Measurements from ENCODE around the gene ATG2A. TPM values are rescaled to one million over a fixed set of nuclear protein-coding genes. Genes with fewer than 3 reads are reported as not detected.
A peak's percentile ranks its signal among the peaks of the same experiment; 100 is the strongest.

Gene ATG2A
- total and polyA plus RNA-seq, 2 of the 8 experiments (the other 6 are each of a cell fraction or from before 2014, with no cell fraction given) = 12.1 to 22.1 TPM

DNA sequence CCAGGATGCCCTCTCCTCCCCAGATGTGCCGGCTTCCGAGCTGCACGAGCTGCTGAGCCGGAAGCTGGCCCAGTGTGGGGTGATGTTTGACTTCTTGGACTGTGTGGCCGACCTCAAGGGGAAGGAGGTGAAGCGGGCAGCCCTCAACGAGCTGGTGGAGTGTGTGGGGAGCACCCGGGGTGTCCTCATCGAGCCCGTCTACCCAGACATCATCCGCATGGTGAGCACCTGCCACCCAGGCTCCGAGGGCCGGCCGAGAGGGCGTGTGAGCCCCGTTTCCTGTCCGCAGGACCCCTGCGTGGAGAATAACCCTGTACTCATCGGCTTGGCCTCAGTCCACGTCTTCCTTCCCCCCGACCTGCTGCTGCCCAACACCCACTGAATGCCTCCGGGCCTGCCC lies 9.7 kb upstream of the ATG2A start:
- Histone ChIP-seq H3K4me2 (ENCODE audit: insufficient read depth in 1 of 2, low read depth in 2 of 2, low read length in 2 of 2) (no peak overlapping the region), H3K9me3 (ENCODE audit: insufficient read depth in 2 of 2, low read depth in 1 of 2, low read length in 1 of 2) (no peaks in the 10 kb centered on the region), H2BK120ac (replicated peaks; ENCODE audit: low read depth, low read length) (no peak overlapping the region), H2BK12ac (ENCODE audit: low read depth, low read length) (no peak overlapping the region), H2AK5ac (ENCODE audit: low read depth, low read length) (no peak overlapping the region), H3K27me3 (replicated peaks in 1 of 4; ENCODE audit: control insufficient read depth in 3 of 4, extremely low read depth in 1 of 4, insufficient read depth in 3 of 4, low read length in 3 of 4) (peaks cover 0 to 6% (median 4%) of the 10 kb centered on the region in 4 experiments; a peak in 4 of 7 replicates), H3K9ac (replicated peaks in 1 of 4; ENCODE audit: extremely low read depth in 1 of 4, low read depth in 3 of 4, low read length in 3 of 4) (no peak overlapping the region), H2BK15ac (ENCODE audit: low read length) (no peak overlapping the region), H3K79me2 (ENCODE audit: control insufficient read depth in 1 of 2, insufficient read depth in 2 of 2, low read length in 2 of 2) (no peaks in the 10 kb centered on the region), H3K36me3 (ENCODE audit: control insufficient read depth in 2 of 4, insufficient read depth in 4 of 4, low read length in 3 of 4) (no peaks in the 10 kb centered on the region; a peak in 1 of 8 replicates), H4K20me1 (replicated peaks in 1 of 2; ENCODE audit: control insufficient read depth in 1 of 2, insufficient read depth in 2 of 2, low read length in 2 of 2) (no peaks in the 10 kb centered on the region), H2AFZ (ENCODE audit: low read length) (no peak overlapping the region), H3K23me2 (ENCODE audit: low read depth, low read length) (peaks cover 8% of the 10 kb centered on the region; the same call in 1 of the 2 replicates), H2BK5ac (ENCODE audit: low read depth, low read length) (no peak overlapping the region), H3K4ac (replicated peaks; ENCODE audit: insufficient read length, low read depth, low read length) (no peak overlapping the region), H3K4me3 (ENCODE audit: extremely low read depth in 1 of 4, insufficient read depth in 2 of 4, low read depth in 3 of 4, low read length in 4 of 4) (no peak overlapping the region), H3K27ac (ENCODE audit: low read depth, low read length) (no peak overlapping the region), H4K5ac (ENCODE audit: insufficient read length, low read depth, low read length) (no peak overlapping the region), H4K91ac (replicated peaks; ENCODE audit: insufficient read length, low read length) (no peak overlapping the region), H3K14ac (ENCODE audit: insufficient read length) (no peak overlapping the region), H3K4me1 (replicated peaks in 1 of 4; ENCODE audit: control insufficient read depth in 3 of 4, insufficient read depth in 4 of 4, low read length in 3 of 4) (peaks cover 0 to 7% (median 4%) of the 10 kb centered on the region in 4 experiments; a peak in 5 of 7 replicates), H3K23ac (ENCODE audit: insufficient read length) (no peak overlapping the region), H4K8ac (ENCODE audit: extremely low read depth, insufficient read depth, low read length) (peak overlapping the region; percentile 44; the same call in 1 of the 2 replicates), H3K79me1 (ENCODE audit: low read depth, low read length) (no peaks in the 10 kb centered on the region), H3K56ac (replicated peaks; ENCODE audit: insufficient read length, low read depth, low read length) (no peak overlapping the region), H2BK20ac (ENCODE audit: low read length) (no peak overlapping the region), H3K18ac (ENCODE audit: extremely low read depth, low read length) (no peak overlapping the region)
- no peak for DNase-seq (ENCODE audit: low read depth in 1 of 2, low spot score in 2 of 2)
- ChIA-PET POLR2A (ENCODE audit: partially characterized antibody) (interaction anchor here (1.4 to 1.5 kb wide), 2 partner anchors 9 to 169 kb away, joined by 3 to 5 read pairs; partner anchors contain the start of genes GPHA2 and VPS51), CTCF (ENCODE audit: partially characterized antibody) (interaction anchor here (0.6 to 3.8 kb wide), 6 partner anchors 8 to 84 kb away, joined by 3 to 15 read pairs (median 4); no protein-coding TSS in a partner anchor)
- TF ChIP-seq KDM1A (IDR thresholded peaks at IDR 0.05; ENCODE audit: borderline replicate concordance, low read length) (no peak), YY1 (IDR thresholded peaks at IDR 0.05; ENCODE audit: low read depth, low read length) (no peak), ASH2L (IDR thresholded peaks at IDR 0.05; ENCODE audit: low read length) (no peak), SRF (IDR thresholded peaks at IDR 0.05; ENCODE audit: low read depth, low read length) (no peak), SIX5 (IDR thresholded peaks at IDR 0.05; ENCODE audit: low read depth, low read length) (no peak), EZH2 (IDR thresholded peaks at IDR 0.05; ENCODE audit: low read depth, low read length, severe bottlenecking) (no peak), CBX8 (IDR thresholded peaks at IDR 0.05; ENCODE audit: borderline replicate concordance, low read depth, low read length) (no peak), EGR1 (IDR thresholded peaks at IDR 0.05; ENCODE audit: borderline replicate concordance, low read depth, low read length) (no peak), HDAC6 (IDR thresholded peaks at IDR 0.05; ENCODE audit: low read depth, low read length) (no peak), CTCF (IDR thresholded peaks at IDR 0.05; ENCODE audit: control extremely low read depth in 1 of 3, insufficient read depth in 1 of 3, low read depth in 1 of 3, low read length in 3 of 3) (no peak)
- 89% methylated on average over 14 of the region's 22 CpGs; no CpG with 5 or more reads in 1 of the 2 experiments for WGBS, 2 experiments (ENCODE audit: extremely low coverage in 1 of 2, insufficient coverage in 1 of 2, insufficient read length in 1 of 2, insufficient replicate concordance in 2 of 2, low coverage in 1 of 2, low lambda C conversion rate in 2 of 2, missing lambda C conversion rate in 1 of 2)
- FAIRE-seq = no peak
